Measurements from ENCODE around the gene COPE. TPM values are rescaled to one million over a fixed set of nuclear protein-coding genes. Genes with fewer than 3 reads are reported as not detected.

The COPE gene
- total RNA-seq, 6 experiments from 2014 or later, result 67.4 to 240 (median 97.1) TPM

- 100% methylated on average over 3 of the region's 20 CpGs for WGBS (ENCODE audit: insufficient coverage, low coverage, low lambda C conversion rate, missing lambda C conversion rate)
- TF ChIP-seq CTCF (IDR thresholded peaks at IDR 0.05) (no peak), POLR2A (IDR thresholded peaks at IDR 0.05) (no peak)
- Histone ChIP-seq H3K9me3 (no peaks in the 10 kb centered on the region), H3K4me3 (no peak overlapping the region), H3K27ac (no peak overlapping the region), H3K36me3 (peaks cover 0 to 10% (median 3%) of the 10 kb centered on the region in 4 donors), H3K27me3 (no peaks in the 10 kb centered on the region), H3K4me1 (no peaks in the 10 kb centered on the region)
- ATAC-seq (peak in 1 of 4 donors; percentile 4), DNase-seq (no peak)
- intact Hi-C loops (cut with DNase I), result no loop called here
Measured at GRCh38 chr19:18899624-18900560, 19.3 kb downstream of the COPE start.

- WGBS (ENCODE audit: insufficient coverage, low coverage, low lambda C conversion rate, missing lambda C conversion rate), result 0% methylated on average over 1 of the region's 18 CpGs
- no peak for TF ChIP-seq POLR2A (IDR thresholded peaks at IDR 0.05)
- no peak for TF ChIP-seq CTCF (IDR thresholded peaks at IDR 0.05)
- ATAC-seq, result peak; percentile 8 to 56 (median 38)
- no peak for DNase-seq
- Histone ChIP-seq H3K27me3 (peaks cover 0 to 4% of the 10 kb centered on the region in 2 donors), H3K36me3 (peaks cover 0 to 10% (median 3%) of the 10 kb centered on the region in 4 donors), H3K27ac (no peak overlapping the region), H3K4me1 (no peaks in the 10 kb centered on the region), H3K9me3 (no peaks in the 10 kb centered on the region), H3K4me3 (no peak overlapping the region)
- intact Hi-C loops (cut with DNase I), result no loop called here
Measured at GRCh38 chr19:18898607-18899408, 20.4 kb downstream of the COPE start.

GRCh38 chr19:18898081-18898606, 21.0 kb downstream of the COPE start:
- no peaks in the 10 kb centered on the region for H3K4me1 ChIP-seq
- H3K4me3 ChIP-seq, result no peak overlapping the region
- peak in 3 of 4 donors; percentile 1 to 11 (median 6) for ATAC-seq
- intact Hi-C loops (cut with DNase I), result no loop called here
- H3K36me3 ChIP-seq, result peaks cover 0 to 8% (median 2%) of the 10 kb centered on the region in 4 donors
- no peak for DNase-seq
- 54% methylated on average over 4 of the region's 18 CpGs for WGBS (ENCODE audit: insufficient coverage, low coverage, low lambda C conversion rate, missing lambda C conversion rate)
- H3K27me3 ChIP-seq, result peaks cover 0 to 4% of the 10 kb centered on the region in 2 donors
- no peak overlapping the region for H3K27ac ChIP-seq
- no peaks in the 10 kb centered on the region for H3K9me3 ChIP-seq
- TF ChIP-seq CTCF (IDR thresholded peaks at IDR 0.05) (no peak), POLR2A (IDR thresholded peaks at IDR 0.05) (no peak)

- DNase-seq (no peak), ATAC-seq (no peak)
- H3K4me3 ChIP-seq, result no peak overlapping the region
- H3K4me1 ChIP-seq, result no peaks in the 10 kb centered on the region
- 75% methylated on average over 16 of the region's 25 CpGs for WGBS (ENCODE audit: insufficient coverage, low coverage, low lambda C conversion rate, missing lambda C conversion rate)
- peaks cover 0 to 4% of the 10 kb centered on the region in 2 donors for H3K27me3 ChIP-seq
- H3K9me3 ChIP-seq, result no peaks in the 10 kb centered on the region
- TF ChIP-seq CTCF (IDR thresholded peaks at IDR 0.05), result no peak
- TF ChIP-seq POLR2A (IDR thresholded peaks at IDR 0.05), result no peak
- peaks cover 0 to 3% (median 0%) of the 10 kb centered on the region in 4 donors for H3K36me3 ChIP-seq
- intact Hi-C loops (cut with DNase I), result no loop called here
- no peak overlapping the region for H3K27ac ChIP-seq
Measured at GRCh38 chr19:18897094-18898029, 21.8 kb downstream of the COPE start.
